Thyroid gland (tissue), 4 donors: ENCODE measurements around the gene ALDH4A1.

Experiments used
- CTCF ChIP-seq, 6 experiments: fragments of 200-600 bp in 3 of 6; fragments of 450-650 bp in 3 of 6; sonication (generic) in 3 of 6; IDR thresholded peaks; one replicate each; pipeline ENCODE4 v1.5.1; 2016 to 2019; ENCODE audit warnings: antibody characterized with exemption in 6 of 6, mild to moderate bottlenecking in 2 of 6, inconsistent platforms in 1 of 6, moderate library complexity in 1 of 6
- POLR2A ChIP-seq, 2 donors: fragments of 450-650 bp; IDR thresholded peaks; one replicate each; pipeline ENCODE4 v1.6.1; 2017; ENCODE audit warnings: antibody characterized with exemption in 2 of 2, mild to moderate bottlenecking in 2 of 2, moderate library complexity in 1 of 2

- TF ChIP-seq CTCF (IDR thresholded peaks at IDR 0.05): no peak
- no peak for TF ChIP-seq POLR2A (IDR thresholded peaks at IDR 0.05)
Observed at GRCh38 chr1:18898567-18898966, 3.8 kb downstream of the ALDH4A1 start.
